HG03521 (cell line): Measurements from ENCODE around the gene CCDC106.
A peak's percentile ranks its signal among the peaks of the same experiment; 100 is the strongest.

Experiments used
- ATAC-seq: cut with Tn5 transposase; IDR thresholded peaks from one replicate; pipeline ENCODE4 v1.9.1; 2021; ENCODE audit warnings: mild to moderate bottlenecking, moderate library complexity; ENCODE audit not compliant: unreplicated experiment

CCDC106 gene

DNA sequence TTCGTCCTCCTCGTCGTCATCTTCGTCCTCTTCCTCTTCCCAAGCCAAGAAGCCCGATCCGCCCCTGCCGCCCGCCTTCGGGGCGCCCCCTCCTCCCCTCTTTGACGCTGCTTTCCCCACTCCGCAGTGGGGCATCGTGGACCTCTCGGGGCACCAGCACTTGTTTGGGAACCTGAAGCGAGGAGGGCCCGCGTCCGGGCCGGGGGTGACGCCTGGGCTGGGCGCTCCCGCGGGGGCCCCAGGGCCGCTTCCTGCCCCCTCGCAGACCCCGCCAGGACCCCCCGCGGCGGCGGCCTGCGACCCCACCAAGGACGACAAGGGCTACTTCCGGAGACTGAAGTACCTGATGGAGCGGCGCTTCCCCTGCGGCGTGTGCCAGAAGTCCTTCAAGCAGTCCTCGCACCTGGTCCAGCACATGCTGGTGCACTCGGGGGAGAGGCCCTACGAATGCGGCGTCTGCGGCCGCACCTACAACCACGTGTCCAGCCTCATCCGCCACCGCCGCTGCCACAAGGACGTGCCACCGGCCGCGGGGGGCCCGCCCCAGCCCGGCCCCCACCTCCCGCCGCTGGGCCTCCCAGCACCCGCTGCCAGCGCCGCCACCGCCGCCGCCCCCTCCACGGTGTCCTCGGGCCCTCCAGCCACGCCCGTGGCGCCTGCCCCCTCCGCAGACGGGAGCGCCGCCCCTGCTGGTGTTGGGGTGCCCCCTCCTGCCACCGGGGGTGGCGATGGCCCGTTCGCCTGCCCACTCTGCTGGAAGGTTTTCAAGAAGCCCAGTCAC, 33.9 kb upstream of the CCDC106 start:
- ATAC-seq = no peak

DNA sequence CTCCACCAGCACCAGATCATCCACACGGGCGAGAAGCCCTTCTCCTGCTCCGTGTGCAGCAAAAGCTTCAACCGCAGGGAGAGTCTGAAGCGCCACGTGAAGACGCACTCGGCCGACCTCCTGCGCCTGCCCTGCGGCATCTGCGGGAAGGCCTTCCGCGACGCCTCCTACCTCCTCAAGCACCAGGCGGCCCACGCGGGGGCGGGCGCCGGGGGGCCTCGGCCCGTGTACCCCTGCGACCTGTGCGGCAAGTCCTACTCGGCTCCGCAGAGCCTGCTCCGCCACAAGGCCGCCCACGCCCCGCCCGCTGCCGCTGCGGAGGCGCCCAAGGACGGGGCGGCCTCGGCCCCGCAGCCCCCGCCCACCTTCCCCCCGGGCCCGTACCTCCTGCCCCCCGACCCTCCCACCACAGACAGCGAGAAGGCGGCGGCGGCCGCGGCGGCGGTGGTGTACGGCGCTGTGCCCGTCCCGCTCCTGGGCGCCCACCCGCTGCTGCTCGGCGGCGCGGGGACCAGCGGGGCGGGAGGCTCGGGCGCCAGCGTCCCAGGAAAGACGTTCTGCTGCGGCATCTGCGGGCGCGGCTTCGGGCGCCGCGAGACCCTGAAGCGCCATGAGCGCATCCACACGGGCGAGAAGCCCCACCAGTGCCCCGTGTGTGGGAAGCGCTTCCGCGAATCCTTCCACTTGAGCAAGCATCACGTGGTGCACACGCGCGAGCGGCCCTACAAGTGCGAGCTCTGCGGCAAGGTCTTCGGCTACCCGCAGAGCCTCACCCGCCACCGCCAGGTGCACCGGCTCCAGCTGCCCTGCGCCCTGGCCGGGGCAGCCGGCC, 33.1 kb upstream of the CCDC106 start:
- ATAC-seq = no peak

DNA sequence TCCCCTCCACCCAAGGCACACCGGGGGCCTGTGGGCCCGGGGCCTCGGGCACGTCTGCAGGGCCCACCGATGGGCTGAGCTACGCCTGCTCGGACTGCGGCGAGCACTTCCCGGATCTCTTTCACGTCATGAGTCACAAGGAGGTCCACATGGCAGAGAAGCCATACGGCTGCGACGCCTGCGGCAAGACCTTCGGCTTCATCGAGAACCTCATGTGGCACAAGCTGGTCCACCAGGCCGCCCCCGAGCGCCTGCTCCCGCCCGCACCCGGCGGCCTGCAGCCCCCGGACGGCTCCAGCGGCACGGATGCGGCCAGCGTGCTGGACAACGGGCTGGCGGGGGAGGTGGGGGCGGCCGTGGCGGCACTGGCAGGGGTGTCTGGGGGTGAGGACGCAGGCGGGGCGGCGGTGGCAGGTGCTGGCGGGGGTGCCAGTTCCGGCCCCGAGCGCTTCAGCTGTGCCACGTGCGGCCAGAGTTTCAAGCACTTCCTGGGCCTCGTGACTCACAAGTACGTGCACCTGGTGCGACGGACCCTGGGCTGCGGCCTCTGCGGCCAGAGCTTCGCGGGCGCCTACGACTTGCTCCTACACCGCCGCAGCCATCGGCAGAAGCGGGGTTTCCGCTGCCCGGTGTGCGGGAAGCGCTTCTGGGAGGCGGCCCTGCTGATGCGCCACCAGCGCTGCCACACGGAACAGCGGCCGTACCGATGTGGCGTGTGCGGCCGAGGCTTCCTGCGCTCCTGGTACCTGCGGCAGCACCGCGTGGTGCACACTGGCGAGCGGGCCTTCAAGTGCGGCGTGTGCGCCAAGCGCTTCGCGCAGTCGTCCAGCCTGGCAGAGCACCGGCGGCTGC, 32.2 kb upstream of the CCDC106 start:
- ATAC-seq = no peak

DNA sequence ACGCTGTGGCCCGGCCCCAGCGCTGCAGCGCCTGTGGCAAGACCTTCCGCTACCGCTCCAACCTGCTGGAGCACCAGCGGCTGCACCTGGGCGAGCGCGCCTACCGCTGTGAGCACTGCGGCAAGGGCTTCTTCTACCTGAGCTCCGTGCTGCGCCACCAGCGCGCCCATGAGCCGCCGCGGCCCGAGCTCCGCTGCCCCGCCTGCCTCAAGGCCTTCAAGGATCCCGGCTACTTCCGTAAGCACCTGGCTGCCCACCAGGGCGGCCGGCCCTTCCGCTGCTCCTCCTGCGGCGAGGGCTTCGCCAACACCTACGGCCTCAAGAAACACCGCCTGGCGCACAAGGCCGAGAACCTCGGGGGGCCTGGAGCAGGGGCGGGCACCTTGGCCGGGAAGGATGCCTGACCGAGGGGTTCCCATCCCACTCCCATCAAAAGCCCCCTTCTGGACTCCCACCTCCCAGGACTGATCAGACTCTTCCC, 31.6 kb upstream of the CCDC106 start:
- no peak for ATAC-seq

DNA sequence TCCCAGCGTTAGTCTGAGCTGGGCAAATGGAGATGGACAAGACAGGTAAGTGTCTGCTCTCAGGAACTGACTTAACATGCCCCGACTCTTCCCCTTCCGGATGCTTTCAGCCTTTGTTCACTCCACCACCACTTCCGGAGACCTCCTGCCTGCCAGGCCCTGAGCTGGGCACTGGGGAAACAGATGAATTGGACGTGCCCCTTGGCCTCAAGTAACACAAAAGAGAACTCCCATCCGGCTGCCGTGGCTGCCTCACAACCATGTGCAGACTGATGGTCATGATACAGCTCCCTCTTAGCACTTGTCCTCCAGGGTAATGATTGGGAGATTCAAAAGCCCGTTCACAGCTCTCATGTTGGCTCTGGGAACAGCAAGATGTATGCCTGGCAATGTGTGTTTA, 30.6 kb upstream of the CCDC106 start:
- ATAC-seq = no peak

DNA sequence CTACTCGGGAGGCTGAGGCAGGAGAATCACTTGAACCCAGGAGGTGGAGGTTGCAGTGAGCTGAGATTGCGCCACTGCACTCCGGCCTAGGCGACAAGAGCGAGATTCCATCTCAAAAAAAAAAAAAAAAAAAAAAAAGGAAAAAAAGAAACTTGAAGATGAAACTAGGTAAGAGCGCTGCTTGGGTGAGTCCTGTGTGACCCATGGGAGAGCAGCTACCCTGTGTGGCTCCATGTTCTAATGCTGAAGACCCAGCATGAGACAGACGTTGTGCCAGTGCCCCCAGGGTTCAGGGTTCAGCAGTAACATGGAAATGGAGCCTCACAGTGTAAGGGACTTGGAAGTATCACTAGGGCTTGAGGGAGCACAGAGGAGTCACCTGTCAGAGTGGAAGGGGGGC, 29.6 kb upstream of the CCDC106 start:
- no peak for ATAC-seq

DNA sequence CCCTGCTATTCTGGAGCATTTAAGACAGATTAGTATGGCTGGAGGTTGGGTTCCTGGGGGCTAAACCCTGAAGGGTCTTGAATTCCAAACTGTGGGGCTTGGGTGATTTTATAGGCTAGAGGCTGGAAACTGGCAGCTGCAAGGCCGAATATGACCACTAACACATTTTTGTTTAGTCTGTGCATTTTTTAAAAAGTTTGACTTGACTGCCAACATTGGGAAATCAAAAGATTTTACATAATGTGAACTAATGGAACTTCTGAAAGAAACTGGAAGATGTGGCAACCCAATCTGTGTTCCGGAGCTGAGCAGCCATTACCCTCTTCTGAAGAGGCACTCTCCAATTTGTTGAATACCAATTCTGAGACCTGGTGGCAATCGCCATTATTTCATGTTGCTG, 28.7 kb upstream of the CCDC106 start:
- ATAC-seq = no peak

DNA sequence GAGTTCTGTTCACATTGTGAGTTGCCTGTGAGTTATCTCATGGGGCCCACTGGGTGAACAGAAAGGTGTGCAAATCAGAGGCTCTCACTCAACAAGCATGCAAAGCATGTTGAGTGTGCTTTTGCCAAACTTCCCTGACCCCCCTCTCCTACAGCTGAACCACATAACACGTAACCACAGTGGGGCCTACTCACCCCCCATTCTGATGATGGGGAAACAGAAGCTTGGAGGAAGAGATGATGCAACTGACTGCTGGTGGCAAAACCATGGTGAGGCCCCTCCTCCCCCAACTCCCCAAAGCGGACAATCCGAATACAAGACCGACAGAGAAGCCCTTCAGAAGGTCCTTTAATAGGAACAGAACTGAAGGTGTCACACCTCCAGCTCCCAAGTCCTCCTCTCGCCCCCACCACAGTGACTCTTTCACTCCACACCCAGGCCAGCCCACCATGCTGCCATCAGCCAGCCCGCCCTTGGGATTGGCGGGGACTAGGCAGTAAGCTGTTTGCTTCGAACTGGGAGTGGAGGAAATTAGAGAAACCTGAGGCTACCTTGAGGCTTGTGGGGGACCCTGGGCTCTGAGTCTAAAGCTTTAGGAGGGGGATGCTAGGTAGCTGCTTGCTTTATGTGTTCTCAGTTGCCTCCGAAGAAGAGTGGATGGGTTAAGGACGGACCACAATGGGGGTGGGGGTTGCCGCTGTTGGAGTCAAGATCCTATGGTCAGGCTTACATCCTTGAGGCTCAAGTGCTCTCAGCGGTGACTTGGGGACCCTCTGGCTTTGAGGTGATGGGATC, 27.4 kb upstream of the CCDC106 start:
- no peak for ATAC-seq

DNA sequence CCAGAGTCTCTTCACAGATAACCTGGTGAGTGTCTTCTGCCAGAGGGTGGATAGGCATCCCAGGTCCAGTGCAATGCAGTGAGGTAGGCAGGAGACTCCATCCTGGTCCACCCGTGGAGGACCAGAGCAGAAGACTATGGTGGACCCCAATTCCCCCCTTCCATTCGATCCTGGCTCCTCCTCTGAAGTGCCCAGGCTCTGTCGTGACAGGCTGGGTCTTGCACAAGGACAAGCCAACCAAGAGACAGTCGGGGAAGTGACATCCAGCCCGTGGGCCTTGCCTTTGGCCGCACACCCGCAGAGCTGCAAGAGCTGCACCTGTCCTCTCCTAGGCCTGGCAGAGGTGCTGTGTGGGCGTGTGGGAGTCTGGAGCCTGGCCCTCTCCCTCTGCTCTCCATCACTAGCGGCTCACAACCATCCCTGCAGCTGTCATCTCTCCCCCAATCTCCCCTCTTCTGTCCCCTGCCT, 26.8 kb upstream of the CCDC106 start:
- no peak for ATAC-seq

DNA sequence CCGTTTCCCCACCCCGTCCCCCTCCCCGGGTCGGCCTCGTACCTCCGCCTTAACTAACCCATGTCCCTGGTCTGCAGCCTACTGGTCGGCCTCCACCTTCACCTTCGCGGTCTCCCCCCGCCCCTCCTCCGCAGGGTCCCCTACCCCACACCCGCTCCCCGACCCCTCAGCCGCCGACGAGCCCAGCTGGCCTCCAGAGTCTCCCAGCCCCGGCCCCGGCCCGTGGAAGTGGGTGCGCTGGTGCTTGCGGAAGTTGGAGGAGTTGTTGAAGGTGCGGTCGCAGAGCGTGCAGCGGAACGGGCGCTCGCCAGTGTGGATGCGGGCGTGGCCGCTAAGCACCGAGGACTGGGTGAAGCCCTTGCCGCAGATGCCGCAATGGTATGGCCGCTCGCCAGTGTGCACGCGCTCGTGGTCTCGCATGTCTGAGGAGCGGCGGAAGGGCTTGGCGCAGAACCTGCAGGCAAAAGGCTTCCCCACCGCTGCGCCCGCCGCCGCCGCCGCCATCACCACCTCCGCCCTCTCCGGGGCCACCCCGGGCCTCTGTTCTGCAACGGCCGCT, 26.3 kb upstream of the CCDC106 start:
- no peak for ATAC-seq

DNA sequence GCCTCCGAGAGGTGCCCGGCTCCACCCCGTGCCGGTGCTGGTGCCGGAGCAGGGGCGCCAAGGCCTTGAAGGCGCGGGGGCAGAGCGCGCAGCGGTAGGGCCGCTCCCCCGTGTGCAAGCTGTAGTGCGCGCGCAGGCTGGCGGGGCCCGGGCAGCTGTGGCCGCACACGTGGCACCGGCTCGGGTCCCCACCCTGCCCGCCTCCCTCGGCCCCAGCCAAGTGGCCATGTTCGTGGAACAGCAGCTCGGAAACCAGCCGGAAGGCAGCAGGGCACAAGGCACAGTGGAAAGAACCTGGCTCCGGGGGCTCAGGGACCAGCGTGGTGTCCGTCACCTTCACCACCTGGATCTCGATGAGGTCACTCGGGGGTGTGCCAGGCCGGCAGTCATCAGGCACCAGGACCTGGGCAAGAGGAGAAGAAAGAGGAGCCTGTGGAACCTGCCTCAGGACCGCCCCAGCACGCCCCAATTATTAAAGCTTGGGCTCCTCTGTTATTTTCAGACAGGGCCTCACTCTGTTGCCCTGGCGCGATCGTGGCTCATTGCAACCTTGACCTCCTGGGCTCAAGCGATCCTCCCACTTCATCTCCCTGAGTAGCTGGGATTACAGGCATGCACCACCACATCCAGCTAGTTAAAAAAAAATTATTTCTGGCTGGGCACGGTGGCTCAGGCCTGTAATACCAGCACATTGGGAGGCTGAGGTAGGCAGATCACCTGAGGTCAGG, 25.6 kb upstream of the CCDC106 start:
- ATAC-seq = no peak

DNA sequence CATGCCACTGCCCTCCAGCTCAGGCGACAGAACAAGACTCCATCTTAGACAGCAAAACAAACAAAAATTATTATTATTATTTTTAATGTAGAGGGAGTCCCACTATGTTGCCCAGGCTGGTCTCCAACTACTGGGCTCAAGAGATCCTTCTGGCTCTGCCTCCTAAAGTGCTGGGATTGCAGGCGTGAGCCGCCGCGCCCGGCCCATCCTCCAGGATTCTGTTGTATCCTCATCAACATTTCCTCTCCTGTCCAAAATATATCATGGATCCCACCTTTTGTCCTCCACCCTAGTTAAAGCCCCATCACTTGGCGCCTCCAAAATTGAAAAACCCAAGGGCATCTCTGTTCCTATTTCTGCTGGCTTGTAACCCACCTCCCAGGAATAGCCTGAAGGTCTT, 24.9 kb upstream of the CCDC106 start:
- no peak for ATAC-seq

DNA sequence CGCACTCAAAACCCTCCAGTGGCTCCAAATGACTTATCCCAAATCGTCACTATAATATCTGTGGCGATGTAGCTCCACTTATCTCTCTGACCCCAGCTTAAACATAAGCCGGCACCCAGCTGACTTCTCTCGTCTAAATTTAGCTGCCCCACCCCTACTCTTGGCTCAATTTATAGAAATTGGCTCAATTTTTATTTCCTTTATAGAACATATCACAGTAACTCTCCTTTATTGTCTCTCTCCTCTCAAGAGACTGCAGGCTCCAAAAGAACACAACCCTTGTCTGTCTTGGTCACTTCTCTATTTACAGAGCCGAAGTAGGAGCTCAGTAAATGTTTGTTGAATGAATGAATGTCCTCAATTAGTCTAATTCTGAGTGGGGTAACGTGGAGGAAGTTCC, 24.5 kb upstream of the CCDC106 start:
- ATAC-seq = no peak

DNA sequence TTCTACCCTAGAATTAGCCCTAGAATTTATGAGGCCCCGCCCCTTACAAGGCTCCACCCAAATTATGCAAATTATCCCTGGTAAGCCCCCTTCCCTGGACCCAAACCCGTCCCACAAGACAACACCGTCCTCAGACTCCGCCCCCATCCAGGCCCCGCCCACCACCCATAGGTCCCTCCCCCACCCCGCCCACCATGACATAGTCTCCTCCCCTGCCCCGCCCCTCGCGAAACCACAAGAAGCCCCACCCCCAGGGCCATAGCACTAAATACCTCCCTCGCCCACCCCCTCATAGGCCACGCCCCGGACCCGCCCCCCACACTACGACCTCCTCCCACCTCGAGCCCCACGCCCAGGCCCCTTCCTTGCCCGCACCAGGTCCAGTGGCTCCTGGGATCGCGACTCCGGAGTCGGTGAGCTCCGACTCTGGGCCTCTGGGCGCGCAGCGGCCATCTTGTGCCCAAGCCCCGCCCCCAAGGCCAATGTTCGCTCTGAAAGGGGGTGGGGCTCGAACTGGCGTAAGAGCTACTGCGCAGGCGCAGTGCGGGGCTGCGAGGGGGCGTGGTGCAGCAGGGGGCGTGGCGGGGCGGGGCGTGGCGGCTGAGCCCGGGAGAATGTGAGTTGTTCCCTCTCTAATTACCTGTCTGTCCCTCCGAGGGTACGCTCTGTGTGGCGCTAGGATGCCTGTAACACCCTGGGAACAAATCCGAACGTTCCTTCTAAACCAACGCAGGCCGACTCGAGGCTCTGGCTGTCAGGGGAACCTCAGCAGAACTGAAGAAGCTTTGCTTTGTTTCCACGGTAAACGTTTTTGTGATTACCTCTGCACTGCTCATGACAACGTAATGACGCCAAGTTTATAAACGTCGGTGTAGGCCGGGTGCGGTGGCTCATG, 23.7 kb upstream of the CCDC106 start, which contains the start of gene ZNF784:
Gene ZNF784 (minus strand): TSS at position 458 of the 895 bp plus-strand sequence. CDS start 5 bp downstream, at position 453.
- ATAC-seq = peak; percentile 61

DNA sequence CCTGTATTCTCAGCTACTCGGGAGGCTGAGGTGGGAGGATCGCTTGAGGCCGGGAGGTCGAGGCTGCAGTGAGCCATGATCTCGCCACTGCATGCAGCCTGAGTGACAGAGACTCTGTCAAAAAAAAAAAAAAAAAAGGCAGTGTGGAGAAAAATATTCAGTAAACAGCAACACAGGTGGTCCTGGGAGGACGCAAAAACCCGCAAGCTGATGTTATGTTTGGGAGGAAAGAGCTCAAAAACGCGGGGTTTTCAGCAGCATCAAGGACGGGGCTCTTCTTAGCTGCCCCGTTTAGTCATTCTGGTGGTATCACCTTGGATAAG, 23.0 kb upstream of the CCDC106 start:
- no peak for ATAC-seq

DNA sequence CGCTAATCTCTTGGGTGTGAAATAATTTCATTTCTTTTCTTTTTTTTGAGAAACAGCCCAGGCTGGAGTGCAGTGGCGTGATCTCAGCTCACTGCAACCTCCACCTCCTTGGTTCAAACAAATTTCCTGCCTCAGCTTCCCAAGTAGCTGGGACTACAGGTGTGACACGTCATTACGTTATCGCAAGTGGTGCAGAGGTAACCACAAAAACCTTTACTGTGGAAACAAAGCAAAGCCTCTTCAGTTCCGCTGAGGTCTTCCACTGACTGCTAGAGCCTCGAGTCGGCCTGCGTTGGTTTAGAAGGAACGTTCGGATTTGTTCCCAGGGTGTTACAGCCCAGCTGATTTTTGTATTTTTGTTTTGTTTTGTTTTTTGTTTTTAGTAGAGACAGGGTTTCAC, 21.7 kb upstream of the CCDC106 start:
- no peak for ATAC-seq

DNA sequence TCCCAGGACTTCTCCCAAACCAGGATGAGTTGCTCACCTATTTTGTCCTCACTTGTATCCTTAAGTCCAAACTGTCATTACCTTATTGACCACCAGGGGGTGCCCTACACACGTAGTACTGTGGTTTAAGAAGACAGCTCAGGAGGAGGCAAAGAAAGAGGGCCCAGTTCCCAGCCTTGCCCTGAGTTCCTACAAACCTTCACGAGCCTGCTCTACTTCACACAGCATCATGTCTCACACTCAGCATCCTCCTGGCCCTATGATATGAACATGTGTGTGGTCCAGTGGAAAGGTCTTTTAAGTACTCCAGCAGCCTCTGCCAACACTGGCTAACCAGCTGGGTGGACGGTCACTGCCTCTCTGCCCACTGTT, 15.6 kb upstream of the CCDC106 start:
- no peak for ATAC-seq

DNA sequence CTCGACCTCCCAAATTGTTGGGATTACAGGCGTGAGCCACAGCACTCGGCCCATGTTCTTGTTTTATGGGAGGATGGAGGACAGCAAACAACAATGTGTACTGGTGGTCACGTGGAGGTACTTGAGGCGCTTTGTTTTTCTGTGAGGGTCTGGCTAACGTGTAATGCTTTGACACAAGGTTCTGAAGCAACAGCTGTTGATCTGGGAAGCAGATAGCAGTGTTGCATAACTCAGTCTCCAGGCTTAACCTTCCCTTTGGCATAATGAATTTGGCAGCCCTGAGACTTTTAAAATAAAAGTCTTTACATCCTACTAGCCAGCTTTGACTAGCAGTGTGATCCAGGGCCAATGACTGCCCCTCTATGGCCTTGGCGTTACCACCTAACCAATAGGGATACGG, 14.2 kb upstream of the CCDC106 start:
- no peak for ATAC-seq
